Measurements from ENCODE around the gene C19orf85.

- TF ChIP-seq HMGXB4 (CRISPR knock-in tag; IDR thresholded peaks at IDR 0.05; ENCODE audit: borderline replicate concordance), result no peak
- TF ChIP-seq CHD2 (IDR thresholded peaks at IDR 0.05; ENCODE audit: low read length, partially characterized antibody), result no peak
Observed at GRCh38 chr19:55464662-55465054, at the start of gene C19orf85.
